GM18517 (cell line): ENCODE measurements around the gene ALKBH6.

Experiments
- ATAC-seq: cut with Tn5 transposase; IDR thresholded peaks from one replicate; pipeline ENCODE4 v1.9.1; 2021; ENCODE audit warnings: mild to moderate bottlenecking, moderate library complexity; ENCODE audit not compliant: unreplicated experiment

Gene ALKBH6

DNA sequence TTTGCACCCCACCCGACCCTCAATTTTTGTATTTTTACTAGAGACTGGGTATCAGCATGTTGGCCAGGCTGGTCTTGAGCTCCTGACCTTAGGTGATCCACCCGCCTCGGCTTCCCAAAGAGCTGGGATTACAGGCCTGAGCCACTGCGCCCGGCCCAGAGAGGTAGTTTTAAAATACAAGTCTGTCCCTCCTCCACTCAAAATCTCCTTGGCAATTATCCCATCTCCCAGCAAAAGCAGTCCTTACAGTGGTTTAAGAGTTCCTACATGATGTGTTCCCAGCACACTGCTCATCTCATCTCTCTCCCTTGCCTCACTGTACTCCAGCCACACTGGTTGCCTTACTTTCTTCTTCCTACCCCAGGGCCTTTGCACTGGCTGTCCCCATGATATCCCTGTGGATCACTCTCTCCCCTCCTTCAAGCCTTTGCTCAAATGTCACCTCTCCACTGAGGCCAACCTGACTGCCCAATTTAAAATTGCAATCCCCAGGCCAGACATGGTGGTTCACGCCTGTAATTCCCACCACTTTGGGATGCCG lies 53.5 kb downstream of the ALKBH6 start:
- no peak for ATAC-seq

DNA sequence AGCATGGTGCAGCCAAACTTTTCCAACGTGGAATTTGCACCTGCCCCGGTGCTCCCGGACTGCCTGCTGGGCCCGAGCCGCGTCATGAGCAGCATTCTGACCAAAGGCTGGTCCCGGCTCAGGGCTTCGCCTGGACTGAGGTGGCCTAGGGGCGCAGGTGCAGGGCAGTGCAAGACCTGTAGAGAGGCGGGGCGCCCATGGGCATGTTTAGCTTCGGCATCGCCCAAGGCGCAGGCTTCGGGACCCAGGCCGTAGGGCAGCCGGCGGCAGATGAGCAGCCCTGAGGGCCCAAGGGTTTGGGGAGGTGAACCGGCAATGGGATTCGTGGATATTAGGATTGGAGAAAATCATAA lies 54.1 kb downstream of the ALKBH6 start:
- ATAC-seq: no peak
